Stimulated activated CD8-positive, alpha-beta memory T cell treated with anti-CD3 and anti-CD28 coated beads, Interleukin-12 subunit alpha, Interleukin-12 subunit beta, amount 100 ng/mL, for 24 hours (primary cell): ENCODE data around the gene CPNE1.

Source experiments
- DNase-seq: peaks from one replicate; pipeline ENCODE4 v3.0.0-alpha.2; 2020; ENCODE audit errors: extremely low read depth

Gene CPNE1

DNA sequence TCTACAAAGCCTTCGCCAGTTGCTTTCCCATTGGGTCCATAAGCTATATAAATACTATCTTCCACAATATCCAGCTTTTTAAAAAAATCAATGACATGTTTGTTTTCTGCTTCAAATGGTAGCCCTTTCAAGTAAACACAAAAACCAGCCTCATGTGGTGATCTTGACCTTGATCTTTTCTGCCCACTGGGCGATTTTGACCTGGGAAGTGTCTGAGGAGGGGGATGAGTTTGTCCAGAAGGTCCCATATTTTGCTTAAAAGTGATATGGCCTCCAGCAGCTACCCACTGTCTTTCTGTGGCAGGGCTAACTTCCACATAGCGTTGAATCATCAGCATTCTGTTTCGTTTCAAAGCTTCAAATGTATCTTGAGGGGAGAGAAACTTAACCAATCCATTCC, 10.8 kb downstream of the CPNE1 start:
- DNase-seq: no peak

DNA sequence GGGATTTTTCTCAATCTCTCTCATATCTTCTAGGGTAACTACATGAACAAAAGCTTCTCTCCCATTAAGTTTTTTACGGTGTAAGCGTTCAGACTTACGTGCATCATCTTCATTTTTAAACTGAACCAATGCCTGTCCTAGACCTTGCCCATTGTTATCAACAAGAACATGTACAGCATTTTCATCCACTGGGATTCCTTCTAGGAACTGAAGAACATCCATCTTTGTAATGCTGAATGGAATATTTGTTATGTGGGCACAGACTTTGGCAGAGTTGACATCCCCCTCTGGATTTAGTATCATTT, 11.3 kb downstream of the CPNE1 start:
- DNase-seq: no peak

DNA sequence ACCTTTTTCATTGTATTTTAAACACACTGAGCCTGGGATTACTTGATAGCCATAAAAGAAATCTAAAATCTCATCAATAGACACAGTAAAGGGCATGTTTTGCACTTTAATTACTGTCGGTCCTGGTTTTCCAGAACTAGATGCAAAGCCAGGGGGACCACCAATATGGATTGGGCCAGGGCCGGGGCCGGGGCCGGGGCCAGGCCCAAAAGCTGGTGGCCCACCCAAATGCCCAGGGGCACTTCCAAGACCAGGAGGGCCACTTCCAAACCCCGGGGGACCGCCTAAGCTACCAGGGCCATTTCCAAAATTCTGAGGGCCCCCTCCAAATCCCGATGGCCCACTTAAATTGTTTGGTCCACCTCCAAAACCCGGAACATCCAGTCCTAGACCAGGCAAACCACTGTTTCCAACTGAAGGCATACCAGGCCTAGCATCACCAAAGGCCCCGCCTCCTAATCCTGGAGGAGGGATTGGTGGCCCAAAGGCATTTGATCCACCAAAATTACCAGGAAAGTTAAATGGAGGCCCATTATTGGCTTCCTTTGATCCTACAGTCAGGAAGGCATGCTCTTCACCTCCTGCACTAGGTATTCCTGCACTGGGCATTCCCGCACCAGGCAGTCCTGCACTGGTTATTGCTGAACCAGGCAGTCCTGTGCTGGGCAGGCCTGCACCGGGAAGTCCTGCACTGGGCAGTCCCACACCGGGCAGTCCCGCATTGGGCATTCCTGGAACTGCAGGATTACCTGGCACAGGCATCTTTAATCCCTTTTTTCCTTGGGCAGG, 11.9 kb downstream of the CPNE1 start:
- DNase-seq: no peak

DNA sequence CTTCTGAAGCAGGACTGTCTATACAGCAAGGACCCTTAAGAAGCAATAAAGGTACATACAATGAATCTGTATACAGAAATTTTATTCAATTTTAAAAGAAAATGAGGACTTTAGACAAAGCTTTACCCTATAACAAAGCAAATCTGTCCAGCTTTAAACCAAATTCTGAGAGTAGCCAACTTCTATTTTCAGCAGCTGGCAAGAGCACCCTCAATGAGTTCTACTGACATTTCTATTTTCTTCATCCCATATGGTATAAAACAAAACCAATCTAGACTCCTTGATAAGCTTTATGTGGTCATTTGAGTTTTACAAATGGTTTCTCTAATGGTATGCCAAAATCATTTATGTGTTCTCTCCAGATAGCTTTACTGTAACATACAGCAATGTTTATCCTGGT, 12.7 kb downstream of the CPNE1 start:
- no peak for DNase-seq

DNA sequence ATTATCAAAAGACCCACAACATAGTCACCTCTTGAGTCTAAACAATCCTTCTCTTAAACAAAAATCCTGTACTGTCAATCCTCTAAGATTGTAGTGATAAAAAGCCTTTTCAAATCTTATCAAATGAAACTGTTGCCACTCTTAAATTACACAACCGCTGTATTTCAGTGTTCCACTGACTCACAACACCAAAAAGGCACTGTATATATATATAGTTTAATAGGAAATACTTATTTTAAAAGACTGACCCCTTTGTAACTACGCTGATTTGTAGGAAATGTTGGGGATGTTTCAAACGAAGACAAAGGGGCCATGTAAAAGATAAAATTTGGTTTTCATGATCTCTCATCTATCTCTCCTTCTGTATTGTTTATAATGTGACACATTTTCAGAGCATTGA, 14.1 kb downstream of the CPNE1 start:
- no peak for DNase-seq

DNA sequence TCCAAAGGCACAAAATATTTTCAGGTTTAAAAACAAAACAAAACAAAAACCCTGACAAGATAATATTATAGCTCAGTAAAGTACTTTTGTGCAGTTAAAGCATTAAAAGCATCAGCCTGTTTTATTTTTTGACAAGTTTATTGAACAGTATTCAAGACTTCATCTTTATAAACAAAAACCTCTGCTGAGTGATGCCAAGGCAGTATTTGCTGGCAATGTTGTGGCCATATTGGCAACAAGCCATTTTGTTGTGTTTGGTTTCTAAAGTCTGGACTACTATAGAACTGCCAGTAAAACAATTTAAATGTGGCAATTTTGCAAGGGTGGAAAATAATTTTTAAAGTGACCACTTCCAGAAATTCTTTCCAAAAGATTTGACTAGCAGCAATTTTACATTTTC, 15.9 kb downstream of the CPNE1 start:
- DNase-seq: no peak

DNA sequence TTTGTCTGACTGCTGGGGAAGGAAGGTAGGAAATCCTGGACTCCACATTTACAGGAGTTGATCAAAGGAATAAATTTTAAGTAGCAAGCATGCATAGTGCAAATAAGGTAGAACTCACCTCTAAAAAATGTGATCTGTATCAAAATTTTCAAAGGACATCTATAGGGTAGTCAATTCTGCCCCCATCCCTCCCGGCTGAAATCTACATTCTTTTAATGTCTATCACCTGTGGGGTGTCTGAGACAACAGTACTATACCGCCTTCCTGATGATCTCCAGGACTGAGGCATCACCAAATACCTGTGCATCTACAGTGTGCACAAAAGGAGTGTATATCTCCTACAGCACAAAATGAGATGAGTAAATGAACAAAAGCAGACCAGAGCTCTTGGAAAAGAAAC, 19.9 kb downstream of the CPNE1 start:
- DNase-seq: no peak

DNA sequence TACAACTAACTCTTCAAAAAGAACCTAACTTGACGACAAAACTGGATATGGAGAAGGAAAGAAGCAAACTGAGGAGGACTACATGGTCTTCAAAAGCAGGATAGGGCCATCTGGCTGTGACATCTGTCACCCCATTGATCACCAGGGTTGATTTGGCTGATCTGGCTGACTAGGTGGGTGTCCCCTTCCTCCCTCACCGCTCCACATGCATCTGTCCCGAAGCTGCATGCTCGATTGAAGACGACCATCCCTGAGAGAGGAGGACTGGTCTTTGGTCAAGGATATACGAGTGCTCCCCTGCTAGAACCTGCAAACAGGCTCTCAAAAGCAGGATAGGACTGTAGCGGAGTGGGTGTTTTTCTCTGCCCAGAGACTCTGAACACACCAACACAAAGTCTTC, 21.7 kb downstream of the CPNE1 start:
- no peak for DNase-seq

DNA sequence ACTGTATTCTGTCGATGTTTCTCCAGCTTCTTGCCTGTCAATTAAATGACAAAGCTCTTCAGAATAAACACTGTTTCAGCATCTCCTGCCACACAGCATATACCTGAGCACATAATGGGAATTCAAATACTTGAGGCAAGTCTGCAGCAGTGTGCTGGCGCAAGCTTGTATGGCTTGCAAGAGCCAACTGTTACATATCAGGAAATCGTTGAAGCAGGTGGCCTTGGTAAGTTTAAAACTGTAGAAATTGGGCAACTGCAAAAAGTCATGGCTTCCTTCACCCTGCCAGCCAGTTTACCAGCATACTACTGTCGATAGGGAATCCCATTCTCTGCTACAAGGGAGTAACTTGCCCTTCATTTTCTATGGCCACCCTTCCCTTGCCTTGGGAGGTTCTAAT, 23.0 kb downstream of the CPNE1 start:
- no peak for DNase-seq

DNA sequence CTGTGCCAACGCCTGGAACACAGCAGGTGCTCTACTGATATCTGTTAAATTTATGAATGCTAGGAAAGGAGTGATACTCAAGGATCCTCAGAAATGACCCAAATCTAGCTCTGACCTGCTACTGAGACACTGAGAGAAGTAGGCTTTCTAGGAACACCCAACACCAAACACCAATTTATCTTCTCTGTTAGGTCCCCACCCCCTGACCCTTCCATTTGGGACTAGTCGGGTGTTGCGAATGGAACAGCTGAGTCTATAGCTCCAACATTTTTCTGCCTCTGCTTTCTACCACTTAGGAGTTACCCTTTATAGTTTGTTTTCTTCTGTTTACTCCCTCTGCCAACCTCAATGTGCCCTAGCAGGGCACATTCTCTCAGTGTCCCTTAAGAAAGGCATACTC, 24.0 kb downstream of the CPNE1 start:
- no peak for DNase-seq

DNA sequence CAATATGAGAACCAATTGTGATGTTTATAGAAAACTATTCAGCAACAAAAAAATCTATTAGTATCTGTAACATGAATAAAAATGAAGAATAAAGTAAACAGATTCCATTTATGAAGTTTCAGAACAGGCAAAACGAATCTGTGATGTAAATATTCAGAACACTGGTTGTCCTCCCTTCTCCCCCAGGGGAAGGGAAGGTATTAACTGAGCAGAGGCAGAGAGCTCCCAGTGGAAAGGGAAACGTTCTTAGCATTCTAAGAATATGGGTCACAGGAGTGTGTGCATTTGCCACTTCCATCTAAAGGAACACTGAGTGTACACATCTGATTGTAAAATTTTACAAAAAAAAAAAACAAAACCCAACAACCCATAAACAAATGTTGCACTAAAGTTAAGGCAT, 25.9 kb downstream of the CPNE1 start:
- DNase-seq: no peak

DNA sequence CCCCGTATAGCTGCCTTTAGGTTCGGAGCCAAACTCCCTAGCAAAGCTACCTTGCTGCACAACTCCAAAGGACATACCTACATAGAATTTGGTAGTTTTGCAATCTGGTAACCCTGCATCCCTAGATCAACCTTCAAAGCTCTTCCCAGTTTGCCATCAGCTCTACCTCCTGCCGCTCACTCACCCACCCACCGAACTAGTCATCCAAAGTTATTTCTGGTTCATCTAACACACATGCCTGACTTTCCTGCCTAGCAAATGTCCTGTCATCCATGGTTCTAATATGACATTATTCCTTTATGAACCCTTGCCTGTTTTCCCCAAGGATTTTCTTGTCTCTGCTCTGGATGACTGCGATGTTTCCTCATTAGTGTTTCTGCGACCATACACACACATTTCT, 27.4 kb downstream of the CPNE1 start:
- no peak for DNase-seq

DNA sequence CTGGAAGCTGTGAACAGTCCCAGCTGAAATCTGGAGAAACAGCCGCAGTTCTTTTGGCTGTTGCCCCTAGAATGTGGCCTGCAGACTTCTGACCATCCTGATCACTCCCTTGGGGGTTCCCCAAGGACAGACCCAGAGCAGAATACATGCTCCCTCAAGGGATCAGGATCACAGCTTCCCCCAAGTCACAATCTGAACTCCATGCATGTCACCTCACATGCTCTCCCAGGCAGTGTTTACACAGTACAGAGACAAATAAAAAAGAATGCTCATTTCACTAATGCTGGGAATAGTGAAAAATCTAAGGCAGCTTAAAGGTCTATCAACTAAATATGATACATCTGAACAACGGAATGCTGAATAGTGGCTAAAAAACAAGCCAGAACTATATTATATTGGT, 28.6 kb downstream of the CPNE1 start:
- DNase-seq: no peak

DNA sequence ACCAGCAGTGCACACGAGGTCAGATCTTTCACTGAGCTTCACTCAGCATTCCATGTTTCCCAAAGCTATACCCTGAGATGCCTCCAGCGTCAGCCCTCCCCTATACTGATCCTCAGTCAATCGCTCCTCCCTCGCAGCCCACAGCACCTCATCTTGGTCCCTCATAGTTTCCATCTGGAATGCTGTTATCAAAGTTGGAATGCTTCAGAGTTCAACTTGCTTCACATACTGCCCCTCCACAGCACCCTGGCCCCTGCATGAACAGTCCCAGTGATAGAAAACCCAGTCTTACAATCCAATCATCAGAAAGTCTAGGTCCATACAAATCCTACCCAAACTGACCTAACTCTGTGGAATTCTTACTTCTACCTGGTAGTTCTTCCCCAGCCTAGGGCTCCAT, 29.0 kb downstream of the CPNE1 start:
- DNase-seq: no peak

DNA sequence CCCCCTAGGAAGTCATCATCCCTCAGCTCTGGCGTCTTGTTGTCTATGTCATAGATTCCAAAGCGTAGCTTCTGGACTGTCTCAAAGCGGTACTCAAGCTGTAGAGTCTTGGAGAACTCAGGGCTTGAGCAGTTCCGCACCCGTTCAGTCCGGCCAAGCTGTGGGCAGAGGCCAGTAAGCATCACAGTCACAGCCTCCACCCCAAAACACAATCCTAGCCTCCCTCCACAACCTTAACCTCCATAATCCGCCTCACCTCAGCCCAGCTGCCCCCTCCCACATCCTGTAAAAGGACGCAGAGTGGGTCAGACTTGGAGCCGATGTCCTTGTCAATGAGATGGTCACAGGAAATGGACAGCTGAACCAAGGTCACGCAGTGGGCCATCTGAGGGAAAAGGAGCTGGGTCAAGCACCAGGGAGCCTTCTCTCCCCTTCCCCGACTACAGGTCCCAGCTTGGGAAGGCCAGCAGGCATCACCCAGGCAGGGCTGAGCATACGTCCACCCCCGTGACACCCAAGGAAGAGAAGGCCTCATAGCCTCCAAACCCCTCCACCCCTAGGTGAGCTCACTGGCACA, 32.1 kb downstream of the CPNE1 start:
- DNase-seq: no peak

DNA sequence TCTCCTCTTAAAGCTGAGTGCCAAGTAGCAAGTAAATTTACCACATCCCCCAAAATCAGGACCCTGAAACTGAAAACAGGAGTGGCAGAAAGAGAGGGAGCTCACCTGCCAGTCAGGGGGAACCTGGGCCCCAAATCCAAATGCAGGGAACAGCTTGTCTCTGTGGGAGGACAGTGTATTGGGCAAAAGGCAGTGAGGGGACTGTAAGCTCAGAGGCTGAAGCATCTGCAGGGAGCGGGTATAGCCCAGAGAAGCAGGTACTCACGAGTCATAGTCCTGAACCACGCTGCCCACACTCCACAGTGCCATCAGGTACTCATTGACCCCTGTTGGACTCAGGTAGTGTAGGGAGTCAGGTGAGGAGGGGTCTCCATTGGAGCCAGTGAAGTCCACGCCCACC, 34.1 kb downstream of the CPNE1 start:
- DNase-seq: no peak

DNA sequence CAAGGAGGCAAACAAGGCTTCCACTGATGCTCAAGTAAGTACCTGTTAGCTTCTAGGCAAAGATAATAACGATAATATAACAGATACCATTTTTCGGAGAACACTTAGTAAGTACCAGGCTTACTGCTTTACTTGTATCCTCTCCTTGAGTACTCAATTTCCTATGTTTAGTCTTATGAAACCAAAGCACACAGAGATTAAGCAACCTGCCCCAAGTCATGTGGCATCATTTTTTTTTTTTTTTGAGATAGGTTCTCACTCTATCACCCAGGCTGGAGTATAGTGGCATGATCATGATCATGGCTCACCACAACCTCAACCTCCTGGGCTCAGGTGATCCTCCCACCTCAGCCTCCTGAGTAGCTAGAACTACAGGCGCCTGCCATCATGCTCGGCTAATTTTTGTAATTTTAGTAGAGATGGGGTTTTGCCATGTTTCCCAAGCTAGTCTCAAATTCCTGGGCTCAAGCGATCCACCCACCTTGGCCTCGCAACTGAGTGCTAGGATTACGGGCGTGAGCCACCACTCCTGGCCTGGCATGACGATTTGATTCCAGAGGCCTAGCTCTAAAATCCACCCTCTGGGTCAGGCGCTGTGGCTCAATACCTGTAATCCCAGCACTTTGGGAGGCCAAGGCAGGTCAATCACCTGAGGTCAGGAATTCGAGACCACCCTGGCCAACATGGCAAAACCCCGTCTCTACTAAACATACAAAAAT, 35.1 kb downstream of the CPNE1 start:
- no peak for DNase-seq

DNA sequence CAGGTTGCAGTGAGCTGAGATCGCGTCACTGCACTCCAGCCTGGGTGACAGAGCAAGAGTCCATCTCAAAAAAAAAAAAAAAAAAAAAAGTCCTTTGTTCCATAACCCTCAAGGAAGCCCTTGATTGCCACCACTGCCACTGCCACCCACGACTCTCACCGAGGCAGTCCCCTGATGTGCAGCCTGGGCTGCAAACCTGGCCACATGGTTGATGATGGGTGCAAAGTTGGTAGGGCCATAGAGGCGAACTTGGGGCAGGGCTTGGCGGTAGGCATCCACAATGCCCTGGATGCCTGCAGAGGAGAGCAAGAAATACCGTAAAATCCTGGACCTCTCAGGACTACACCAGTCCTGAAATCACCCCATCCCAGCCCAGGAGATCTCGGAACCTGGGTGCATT, 37.6 kb downstream of the CPNE1 start:
- no peak for DNase-seq

DNA sequence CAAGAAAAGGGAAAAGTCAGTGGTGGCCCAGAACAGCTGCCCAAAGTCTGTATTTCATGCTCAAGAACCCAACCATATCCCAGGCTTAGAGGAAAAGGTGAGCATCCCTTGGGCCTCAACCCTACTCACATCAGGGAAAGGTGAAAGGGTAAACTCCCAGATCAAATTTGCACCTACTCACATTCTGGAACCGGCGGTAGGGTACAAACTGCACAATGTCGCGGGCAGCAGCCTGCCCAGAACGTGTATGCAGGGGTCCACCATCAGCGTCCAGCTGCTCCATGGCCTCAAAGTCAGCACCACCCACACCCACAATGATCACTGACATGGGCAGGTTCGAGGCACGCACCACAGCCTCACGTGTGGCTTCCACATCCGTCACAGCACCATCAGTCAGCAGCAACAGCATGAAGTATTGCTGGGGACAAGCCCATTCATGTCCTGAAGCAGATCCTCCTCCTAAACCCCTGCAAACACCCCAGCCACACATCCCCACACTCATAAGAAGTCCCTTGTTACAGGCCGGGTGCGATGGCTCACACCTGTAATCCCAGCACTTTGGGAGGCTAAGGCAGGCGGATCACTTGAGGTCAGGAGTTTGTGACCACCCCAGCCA, 38.2 kb downstream of the CPNE1 start:
- no peak for DNase-seq

DNA sequence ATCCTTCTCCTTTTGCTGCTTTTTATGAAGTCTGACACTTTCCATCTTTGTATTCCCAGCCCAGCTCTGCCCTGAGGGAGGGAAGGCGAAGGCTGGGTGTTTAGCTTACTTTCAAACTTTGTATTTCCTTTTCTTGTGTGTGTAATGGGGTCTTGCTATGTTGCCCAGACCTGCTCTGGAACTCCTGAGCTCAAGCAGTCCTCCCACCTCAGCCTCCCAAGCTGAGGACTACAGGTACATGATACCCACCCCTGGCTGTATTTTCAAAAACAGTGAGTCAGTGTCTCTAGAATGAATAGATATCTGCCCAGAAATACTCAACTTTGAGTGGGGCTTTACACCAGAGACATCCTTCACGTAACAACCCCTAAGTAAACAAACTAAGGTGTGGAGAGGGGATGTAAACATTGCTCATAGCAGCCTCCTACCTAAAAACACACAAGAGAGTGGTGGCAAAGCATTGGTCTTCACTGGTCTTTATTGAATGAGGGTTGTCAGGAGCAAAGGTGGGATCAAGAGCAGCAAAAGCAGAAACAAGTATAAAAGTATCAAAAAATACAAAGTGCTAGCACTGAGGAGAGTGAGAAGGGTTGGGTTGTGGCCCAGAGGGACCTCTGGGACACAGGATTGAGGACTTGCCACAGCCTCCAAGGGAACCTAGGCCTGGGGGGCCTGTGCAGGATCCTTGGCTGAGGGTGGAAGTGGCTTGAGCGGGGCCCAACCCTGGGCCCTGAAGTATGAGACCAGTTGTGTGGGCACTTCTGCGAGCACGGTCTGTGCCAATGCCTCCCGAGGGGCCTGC, 38.9 kb downstream of the CPNE1 start:
- no peak for DNase-seq

DNA sequence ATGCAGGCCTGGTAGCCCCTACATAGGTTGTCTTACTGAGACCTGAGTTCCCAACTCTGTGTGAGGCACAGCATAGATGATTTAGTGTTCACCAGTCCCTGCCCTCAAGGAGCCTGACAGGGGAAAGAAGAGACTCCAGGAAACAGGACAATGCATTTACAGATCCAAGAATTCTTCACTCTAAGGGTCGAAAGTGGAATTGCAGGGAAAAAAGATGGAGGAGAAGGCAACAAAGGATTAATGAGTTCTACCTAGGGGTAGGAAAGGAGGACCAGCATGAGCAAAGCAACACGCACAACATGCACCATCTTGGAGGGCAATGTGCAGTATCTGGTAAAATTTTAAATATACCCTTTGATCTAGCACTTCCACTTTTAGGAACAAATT, 43.1 kb downstream of the CPNE1 start:
- no peak for DNase-seq
